ENCODE results near the gene PPM1B.

GRCh38 chr2:44131177-44131576, 37.5 kb upstream of the PPM1B start:
- TF ChIP-seq, protein P1, sequence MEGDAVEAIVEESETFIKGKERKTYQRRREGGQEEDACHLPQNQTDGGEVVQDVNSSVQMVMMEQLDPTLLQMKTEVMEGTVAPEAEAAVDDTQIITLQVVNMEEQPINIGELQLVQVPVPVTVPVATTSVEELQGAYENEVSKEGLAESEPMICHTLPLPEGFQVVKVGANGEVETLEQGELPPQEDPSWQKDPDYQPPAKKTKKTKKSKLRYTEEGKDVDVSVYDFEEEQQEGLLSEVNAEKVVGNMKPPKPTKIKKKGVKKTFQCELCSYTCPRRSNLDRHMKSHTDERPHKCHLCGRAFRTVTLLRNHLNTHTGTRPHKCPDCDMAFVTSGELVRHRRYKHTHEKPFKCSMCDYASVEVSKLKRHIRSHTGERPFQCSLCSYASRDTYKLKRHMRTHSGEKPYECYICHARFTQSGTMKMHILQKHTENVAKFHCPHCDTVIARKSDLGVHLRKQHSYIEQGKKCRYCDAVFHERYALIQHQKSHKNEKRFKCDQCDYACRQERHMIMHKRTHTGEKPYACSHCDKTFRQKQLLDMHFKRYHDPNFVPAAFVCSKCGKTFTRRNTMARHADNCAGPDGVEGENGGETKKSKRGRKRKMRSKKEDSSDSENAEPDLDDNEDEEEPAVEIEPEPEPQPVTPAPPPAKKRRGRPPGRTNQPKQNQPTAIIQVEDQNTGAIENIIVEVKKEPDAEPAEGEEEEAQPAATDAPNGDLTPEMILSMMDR (IDR thresholded peaks at IDR 0.05) = no peak
- no peak for TF ChIP-seq POLR2A (IDR thresholded peaks at IDR 0.05)

All from esophagus squamous epithelium (tissue), 4 donors.